HG02884 (cell line): ENCODE results near the gene FAM163B.
"Not testable (repeated sequence)": the region's sequence is repeated elsewhere in the genome, so short reads cannot be mapped to it uniquely, and the experiment has no call there.

Source experiments
- ATAC-seq: cut with Tn5 transposase; IDR thresholded peaks from one replicate; pipeline ENCODE4 v1.9.1; 2021; ENCODE audit warnings: mild to moderate bottlenecking, moderate library complexity; ENCODE audit not compliant: unreplicated experiment

Gene FAM163B

DNA sequence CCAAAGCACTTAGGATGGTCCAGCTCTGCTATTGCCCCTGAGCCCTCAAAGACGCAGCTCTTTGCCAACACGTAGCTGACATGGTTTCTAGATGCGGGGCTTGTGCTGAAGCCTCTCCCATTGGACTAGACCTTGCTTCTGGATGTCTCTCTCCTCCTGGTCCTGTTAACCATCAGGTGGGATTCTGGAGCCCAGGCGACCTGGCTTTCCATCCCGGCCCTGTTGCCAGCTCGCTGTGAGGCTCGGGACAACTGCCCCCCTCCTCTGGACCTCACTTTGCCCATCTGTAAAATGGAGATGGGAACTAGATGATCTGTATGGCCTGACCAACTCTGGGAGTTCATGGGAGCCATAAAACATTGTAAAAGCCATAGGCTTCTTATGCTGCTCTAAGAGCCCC is 31.0 kb upstream of the FAM163B start:
- no peak for ATAC-seq

DNA sequence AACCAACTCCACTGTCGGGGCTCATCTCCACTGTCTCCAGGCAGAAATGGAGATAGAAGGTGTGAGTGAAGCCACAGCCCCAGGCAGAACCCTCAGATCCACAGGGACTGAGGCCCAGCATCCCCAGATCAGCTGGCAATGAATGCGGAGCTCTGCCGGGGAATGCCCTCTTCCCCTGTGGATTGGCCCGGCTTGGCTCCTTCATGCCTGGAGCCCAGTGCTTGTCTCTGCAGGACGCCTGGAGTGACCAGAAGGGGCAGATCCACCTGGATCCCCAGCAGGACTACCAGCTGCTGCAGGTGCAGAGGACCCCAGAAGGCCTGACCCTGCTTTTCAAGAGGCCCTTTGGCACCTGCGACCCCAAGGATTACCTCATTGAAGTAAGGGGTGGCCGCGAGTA is 30.4 kb upstream of the FAM163B start:
- ATAC-seq = no peak

DNA sequence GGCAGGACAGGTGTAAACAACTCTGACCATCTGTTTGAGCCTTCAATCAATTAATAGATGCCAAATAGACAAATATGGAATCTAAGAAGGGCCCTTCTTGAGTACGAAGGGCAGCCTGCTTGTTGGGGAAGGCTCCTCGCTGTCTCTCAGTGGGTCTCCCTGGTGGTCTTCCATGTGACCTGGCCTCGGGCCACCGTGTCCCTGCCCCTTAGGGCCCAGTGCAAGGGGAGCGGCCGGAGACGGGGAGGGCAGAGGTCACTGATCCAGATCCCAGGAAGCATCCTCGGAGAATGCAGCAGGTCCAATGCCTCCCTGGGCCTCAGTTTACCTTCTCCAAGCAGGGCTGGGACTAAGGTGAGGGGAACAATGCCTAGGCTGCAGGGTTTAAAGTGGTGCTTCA is 29.5 kb upstream of the FAM163B start:
- ATAC-seq = no peak

DNA sequence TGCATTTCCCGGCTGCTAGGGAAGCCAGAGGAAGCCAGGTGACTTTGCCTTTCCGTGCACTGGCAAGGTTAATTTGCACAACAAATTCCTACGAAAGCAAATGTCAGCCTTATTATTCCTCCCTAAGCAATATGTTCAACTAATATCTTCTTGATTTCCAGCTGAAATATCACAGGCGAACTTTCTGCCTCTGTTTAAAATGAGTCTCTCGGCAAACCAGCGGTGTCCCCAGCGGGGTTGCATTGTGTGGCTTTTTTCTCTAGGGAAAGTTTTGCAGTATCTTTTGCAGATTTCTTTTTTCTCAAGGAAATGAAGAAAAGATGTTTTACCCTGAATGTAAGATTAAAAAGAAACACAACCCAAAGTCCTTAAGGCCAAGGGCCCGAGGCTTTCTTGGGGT is 28.9 kb upstream of the FAM163B start:
- no peak for ATAC-seq

DNA sequence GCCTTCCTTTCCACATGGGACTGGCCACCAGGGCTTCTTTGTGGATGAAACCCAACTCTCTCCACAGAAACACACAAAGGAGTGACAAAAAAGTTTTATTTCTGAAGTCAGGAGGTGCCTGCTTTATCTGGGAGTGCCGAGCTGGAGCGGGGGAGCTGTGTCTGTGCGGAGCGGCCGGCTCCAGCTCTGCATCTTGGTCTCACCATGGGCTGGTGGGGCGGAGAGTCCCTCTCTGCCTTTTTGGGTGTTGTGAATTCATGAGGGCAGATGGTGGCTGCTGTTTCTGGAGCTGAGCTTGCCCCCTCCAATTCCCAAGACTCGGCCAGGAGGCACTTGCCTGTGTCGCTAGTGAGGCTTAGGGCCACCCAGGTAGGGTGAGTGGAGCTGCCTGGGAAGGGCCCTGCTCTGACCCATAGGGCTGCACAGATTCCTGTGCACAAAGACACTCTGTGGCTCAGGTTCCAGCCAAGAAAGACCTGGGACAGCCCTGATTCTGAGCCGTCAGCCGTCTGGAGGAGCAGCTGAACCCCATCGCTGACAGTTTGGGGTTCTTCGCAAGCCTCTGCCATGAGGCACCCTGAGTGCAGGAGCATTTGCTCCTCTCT is 28.4 kb upstream of the FAM163B start:
- ATAC-seq = no peak

DNA sequence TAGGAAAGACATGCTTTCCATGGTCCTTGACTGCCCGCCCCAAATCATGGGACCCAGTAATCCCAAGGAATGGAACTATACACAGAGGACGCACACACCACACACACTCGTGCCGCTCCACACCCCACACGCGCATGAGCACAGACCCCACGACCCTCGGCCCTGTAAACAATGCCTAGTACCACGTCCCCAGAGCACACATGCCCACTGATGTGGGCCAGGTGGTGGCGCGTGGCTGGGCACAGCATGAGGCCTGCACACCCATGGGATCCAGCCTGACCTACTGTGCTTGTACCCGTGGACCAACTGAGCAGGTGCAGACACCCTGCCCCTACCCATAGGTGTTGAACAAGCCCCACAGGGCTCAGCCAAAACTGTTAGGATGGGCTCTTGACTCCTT is 27.7 kb upstream of the FAM163B start:
- no peak for ATAC-seq

DNA sequence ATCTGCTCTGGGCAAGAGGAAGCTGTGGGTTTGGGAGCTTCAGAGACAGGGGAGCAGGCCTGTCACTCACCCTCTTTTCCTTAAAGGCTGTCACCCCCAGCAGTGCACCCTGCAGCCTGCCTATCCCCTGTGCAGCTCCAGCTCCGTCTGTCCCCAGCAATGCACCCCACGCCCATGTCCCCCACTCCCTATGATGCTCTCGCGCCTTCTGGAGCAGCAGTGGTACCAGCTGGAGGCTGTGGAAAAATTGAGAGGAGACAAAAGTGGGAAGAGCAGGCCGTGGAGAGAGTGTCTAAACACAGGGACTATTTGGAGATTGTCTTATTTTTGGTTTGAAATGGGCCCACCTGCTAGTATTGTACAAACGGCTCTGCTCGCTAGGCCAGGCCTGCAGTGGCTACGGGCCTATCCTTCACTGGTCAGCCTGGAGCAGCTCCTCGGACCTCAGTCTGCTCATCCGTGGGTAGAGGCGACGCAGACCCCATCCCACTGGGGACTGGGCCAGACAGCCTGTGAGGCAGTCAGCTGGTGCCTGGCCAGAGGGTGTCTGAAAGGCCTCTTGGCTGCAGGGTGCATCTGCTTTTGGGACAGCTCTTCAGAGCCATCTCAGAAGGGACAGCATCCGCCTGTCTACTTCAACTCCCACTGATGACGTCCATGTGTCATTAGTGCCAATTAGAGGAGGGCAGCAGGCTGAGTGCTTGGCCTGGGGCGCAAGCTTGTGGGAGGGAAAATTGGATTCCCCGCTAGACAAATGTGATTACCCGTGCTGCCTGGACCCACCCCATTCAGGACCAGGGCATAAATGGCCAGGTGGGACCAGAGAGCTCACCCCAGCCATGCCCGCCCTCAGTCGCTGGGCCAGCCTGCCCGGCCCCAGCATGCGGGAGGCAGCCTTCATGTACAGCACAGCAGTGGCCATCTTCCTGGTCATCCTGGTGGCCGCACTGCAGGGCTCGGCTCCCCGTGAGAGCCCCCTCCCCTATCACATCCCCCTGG is 26.6 kb upstream of the FAM163B start, which contains the start of gene DBH:
Gene DBH, plus strand, starts transcription at position 831 of the 999 bp plus-strand sequence. Its CDS starts 9 bp downstream, at position 840.
- no peak for ATAC-seq

DNA sequence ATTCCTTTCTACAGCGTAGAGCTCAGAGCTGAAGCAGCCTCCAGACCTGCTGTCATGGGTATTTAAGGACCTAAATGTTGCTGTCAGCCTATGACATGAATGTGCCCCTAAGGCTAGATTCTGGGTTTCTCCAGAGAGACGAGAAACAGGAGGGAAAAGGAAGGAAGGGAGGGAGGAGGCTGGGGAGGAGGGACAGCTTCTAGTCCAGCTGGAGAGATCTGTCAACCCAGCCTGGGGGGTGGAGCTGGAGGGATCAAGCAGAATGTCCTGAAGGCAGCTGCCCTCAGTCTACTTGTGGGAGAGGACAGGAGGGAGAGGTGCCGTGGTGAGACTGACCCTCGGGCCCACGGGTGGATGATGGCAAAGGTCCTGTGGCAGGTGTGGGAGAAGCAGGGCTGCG is 25.9 kb upstream of the FAM163B start:
- no peak for ATAC-seq

DNA sequence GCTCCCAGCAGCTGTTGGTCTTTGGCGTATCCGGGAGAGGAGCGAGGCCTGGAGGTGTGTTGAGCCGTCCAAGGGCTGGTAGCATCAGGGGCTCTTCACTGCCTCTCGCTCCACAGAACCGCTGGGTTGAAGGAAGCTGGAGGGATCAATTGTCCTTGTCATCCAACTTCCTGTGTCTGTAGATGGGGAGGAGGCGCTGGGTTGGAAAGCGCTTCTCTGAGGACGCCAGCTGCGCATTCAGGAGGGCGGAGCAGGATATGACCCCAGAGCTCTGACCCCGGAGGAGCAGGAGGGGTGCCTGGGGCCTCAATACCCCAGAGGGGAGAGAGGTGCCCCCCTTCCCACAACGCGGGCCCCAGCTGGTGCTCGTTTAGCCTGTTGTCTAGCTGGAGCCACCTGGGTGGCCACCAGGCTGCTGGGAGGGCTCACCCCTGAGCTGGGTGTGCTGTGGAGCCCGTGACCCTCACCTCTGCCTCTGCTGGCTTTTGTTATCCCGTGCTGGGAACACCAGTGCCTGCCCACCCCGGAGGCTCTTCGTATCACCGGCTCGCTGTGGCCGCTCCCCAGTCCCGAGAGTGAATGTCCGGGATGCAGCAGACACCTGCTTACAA is 25.0 kb upstream of the FAM163B start:
- ATAC-seq = no peak

DNA sequence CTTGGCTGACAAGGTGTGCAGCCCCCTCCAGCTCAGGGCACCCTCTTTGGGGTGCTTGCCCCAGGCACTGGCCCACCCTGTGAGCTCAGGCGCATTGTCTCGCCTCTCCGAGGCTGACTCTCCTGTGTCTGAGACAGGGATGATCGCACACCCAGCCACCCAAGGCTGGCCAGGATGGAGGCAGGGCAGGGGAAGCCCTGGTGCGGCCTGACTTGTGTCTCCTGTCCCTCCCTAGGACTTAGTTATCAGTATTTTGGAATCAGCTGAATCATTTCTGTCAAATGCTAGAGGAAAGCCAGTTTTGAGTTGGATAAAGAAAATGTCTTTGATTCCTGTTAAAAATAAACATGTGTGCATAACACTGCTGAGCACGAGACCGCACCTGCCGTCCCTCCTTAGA is 24.5 kb upstream of the FAM163B start:
- no peak for ATAC-seq

DNA sequence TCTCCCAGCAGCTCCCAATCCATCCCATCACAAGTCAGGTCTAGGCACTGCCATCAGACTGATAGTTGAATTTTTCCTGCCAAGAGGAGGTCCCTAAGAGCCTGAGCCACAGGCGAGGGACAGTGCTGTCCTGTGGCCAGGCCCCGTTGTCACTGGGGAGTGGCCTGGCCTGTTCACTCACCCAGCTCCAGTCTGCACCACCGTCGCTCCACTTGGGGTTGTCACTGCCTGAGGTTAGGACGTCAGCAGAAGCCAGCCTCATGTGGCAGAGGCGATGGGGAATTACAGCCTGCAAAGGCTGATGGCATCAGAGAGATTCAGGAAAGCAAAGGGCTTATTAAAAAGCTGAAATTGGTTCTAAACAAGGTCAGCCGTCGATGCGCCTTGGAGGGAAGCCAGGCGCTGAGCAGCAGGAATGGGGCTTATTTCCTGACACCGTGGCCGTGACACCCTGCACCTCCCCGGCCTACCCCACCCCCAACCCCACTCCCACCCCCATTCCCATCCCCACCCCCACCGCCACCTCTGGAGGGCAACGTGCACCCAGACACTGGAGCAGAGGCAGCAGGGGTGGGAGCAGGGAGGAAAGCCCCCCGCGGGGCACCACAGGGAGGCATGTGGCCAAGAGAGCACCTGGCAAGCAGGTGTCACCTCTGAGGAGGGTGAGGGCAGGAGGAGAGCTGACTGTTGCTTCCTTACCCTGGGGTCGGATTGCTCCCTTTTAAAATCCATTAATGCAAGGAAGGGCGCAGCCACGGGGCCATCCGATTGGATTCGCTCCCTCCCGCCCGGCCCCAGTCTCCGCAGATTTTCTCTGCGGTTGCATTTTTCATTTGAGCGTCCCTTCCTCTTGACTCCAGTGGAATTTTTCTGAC is 23.9 kb upstream of the FAM163B start:
- ATAC-seq = no peak

DNA sequence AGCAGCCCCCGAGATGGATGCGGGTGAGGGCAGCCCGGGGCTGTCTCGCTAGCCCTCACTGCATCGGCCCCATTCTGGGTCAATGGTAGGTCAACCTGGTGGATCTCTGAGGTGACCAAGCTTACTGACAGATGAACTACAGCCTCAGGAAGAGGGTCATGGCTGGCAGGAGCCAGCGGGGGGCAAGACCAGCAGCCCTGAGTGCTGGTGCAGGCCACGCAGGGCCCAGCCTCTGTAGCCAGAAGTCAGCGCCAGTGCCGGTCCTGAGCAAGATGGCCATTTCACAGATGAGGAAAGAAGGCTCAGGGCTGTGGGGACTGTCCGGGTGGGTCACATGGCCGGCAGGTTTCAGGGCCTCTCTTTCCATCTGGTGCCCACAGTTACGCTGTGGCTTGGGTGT is 21.9 kb upstream of the FAM163B start:
- no peak for ATAC-seq

DNA sequence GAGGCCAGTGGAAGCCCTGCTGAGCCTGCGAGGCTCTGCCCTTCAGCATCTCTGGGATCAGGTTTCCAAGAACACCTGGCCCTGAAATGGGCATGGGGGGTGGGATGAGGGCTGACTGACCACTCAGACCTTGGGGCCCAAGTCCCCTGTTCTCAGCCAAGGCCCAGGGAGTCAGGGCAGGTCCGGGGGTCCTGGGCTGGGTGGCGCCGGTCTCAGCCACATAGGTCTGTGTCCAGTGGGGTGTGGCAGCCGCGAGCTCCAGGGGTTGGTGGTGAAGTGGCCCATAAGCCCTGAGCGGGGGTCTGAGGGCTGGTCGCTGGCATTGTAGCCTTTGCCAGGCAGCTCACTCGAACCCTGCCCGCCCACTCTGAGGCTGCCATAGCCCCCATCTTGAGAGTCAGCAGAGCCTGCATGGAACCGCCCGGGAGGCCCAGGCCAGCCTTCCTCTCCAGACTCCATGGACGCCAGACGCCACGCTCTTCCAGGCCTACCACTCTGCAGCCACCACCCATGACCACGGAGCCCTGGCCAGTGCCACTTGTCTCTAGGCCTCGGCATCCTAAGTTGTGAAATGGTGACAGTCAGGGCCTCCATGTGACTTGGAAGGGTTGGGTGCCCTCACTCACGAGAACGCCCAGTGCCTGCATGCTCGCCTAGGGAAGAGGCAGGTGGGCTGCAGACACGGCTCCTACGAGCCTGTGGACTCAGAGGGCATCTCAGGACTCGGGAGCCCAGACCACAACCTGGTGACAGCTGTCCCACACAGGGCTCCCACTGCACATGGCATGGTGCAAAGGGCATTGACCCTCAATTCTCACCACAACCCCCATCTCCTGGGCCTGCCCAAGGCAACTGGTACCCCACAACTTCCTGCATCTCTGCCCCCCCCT is 20.3 kb upstream of the FAM163B start:
- ATAC-seq = no peak

DNA sequence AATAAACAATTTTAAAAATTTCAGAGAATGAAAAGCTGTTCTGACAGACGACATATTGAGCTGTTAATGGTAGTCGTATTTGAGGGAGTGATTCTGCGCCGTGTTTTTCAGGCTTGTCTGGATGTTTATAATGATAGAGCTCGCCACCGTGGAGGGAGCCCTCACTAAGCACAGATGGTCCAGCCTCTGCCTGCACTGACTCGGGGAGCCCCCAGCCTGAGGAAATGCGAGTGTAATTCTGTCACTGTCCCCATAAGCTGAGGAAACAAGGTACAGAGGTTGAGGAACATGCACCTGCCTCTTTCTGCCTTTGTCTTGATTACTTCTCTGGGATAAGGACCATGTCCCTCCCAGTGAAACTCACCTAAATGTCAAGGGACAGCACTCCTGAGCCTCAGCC is 19.6 kb upstream of the FAM163B start:
- no peak for ATAC-seq

DNA sequence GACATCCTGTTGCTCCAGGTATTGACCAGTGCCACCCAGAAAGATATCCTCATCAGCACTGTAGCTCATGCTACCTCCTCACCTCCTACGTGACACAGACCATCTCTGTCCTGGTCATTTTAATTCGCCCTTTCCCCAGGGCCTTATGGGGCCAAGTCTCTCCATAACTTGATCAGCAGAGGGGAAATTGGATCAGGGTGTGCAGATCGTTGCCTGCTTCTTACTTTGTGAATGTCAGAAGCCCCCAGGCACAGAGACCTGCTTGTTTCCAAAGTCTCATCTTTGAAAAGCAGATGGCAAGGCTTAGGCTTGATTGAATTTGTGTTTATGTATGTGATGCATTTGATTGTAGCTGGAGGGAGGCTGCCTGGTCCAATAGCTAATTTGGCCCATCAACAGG is 18.2 kb upstream of the FAM163B start:
- no peak for ATAC-seq

DNA sequence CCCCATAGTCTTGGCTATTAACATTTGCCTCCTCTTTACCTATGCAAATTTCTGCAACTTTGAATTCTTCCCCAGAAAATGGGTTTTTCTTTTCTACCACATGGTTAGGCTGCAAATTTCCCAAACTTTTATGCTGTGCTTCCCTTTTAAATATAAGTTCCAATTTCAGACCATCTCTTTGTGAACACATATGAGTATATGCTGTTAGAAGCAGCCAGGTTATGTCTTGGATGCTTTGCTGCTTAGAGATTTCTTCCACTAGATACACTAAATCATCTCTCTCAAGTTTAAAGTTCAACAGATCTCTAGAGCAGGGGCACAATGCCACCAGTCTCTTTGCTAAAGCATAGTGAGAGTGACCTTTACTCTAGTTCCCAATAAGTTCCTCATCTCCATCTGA is 16.8 kb upstream of the FAM163B start:
- not testable (repeated sequence) for ATAC-seq

DNA sequence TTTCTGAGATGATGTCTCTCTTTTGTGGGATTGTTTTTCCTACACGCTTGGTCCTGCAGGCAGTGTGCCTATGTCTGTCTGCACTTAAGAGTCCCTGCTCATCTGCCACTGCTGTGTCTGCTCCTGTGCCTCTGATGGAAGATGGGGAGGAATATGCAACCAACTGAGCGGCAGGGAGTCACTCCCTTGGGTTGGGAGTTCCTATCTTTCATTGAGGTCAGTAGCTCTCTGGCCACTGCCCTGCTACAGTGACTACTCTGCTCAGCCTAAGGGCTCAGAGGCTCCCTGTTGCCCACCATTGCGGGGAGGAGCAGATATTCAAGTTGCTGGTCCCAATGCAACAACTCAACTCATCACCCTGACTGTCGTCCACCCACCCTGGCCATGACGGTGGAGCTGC is 13.4 kb upstream of the FAM163B start:
- no peak for ATAC-seq

DNA sequence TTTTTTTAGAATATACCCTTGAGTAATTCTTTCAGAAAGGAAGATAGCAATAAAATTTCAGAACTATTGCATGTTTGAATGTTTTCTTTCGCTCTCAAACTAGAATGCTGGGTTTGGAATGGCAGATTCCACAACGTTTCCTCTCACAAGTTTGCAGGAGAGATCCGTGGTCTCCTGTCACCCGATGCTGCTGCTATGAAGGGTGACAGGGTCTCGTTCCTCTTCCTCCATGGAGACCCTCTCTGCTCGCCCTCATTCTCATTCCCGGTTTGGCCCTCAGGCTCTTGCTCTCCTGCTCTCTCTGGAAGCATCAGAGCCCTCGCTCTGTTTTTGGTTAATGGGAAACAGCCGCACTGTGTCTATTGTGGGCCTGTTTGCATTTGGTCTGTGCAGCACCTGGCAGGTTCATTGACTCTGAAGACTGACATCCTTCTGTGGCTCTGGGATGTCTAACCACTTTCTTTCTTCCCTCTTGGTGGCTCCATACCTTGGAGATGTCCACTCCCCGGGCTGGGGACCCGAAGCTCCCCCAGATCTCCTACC is 12.6 kb upstream of the FAM163B start:
- no peak for ATAC-seq

DNA sequence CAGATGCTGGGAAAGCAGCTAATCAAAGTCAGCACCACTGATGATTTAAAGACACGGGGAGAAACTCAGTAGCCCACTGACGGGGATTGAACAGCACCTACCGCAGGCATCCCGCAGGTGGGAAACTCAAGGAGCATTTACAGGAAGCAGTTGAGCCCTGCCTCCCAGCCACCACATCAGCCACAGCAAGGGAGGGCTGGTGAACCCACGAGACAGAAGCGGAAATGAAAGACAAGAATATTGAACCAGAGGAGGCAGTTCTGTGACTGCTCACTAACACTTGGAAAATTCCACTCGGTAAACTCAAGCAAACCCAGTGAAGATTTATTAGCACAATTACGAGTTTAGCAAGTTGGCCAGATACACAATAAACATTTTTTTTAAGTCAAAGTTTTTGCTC is 10.6 kb upstream of the FAM163B start:
- no peak for ATAC-seq

DNA sequence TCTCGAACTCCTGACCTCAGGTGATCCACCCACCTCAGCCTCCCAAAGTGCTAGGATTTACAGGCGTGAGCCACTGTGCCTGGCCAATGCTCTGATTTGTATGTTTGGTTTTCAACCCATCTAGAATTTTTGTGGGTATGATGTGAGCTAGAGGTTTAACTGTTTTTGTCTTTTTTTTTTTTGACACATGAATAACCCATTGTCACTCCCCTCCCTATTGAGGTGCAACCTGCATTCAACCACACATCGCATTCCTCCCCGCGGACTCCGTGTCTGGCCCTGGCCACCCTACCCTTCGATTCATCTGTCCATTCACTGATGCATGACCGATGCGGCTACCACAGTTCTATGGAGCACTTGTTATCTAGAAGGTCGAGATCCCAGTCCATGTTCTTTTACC is 9.5 kb upstream of the FAM163B start:
- no peak for ATAC-seq
